ENCODE measurements around the gene HCN3.

The HCN3 gene

GRCh38 chr1:155334962-155335361 lies 57.7 kb downstream of the HCN3 start:
- DNase-seq (ENCODE audit: low read depth, low spot score), result no peak
